H9 (cell line): Measurements from ENCODE around the gene TOMT. TPM values are rescaled to one million over a fixed set of nuclear protein-coding genes. Genes with fewer than 3 reads are reported as not detected.
A peak's percentile ranks its signal among the peaks of the same experiment; 100 is the strongest.

Source experiments
- DNase-seq: peaks from one replicate; pipeline ENCODE4 v3.0.0-alpha.2; 2017
- H2AFZ ChIP-seq: one replicate; pipeline ENCODE4 v1.6.1; 2013; ENCODE audit warnings: mild to moderate bottlenecking, low read length, control low read depth, moderate library complexity
- H2AK5ac ChIP-seq: 2 replicates; pipeline ENCODE4 v1.6.1; 2013; ENCODE audit warnings: low read length, control low read depth, mixed read lengths; ENCODE audit not compliant: insufficient read length
- H2BK120ac ChIP-seq: one replicate; pipeline ENCODE4 v1.6.1; 2013; ENCODE audit warnings: low read depth, mild to moderate bottlenecking, low read length, control low read depth, inconsistent platforms; ENCODE audit not compliant: poor library complexity, severe bottlenecking
- H2BK12ac ChIP-seq: 2 replicates; pipeline ENCODE4 v1.6.1; 2013; ENCODE audit warnings: low read length, control low read depth, mixed read lengths, low read depth; ENCODE audit not compliant: insufficient read length
- H2BK15ac ChIP-seq: 2 replicates; pipeline ENCODE4 v1.6.1; 2013; ENCODE audit warnings: low read depth, low read length, control low read depth
- H2BK20ac ChIP-seq: one replicate; pipeline ENCODE4 v1.6.1; 2013; ENCODE audit warnings: low read depth, mild to moderate bottlenecking, low read length, control low read depth, inconsistent platforms; ENCODE audit not compliant: poor library complexity, severe bottlenecking
- H2BK5ac ChIP-seq: 2 replicates; pipeline ENCODE4 v1.6.1; 2013; ENCODE audit warnings: low read length, control low read depth, mixed read lengths; ENCODE audit not compliant: insufficient read length
- H3K14ac ChIP-seq: 2 replicates; pipeline ENCODE4 v1.6.1; 2013; ENCODE audit warnings: low read length, control low read depth; ENCODE audit not compliant: insufficient read depth
- H3K18ac ChIP-seq: 2 replicates; pipeline ENCODE4 v1.6.1; 2013; ENCODE audit warnings: low read depth, mild to moderate bottlenecking, mixed read lengths, low read length, control low read depth; ENCODE audit not compliant: insufficient read length
- H3K23ac ChIP-seq: 2 replicates; pipeline ENCODE4 v1.6.1; 2013; ENCODE audit warnings: low read length, control low read depth, mixed read lengths, low read depth; ENCODE audit not compliant: insufficient read length
- H3K23me2 ChIP-seq: 2 replicates; pipeline ENCODE4 v1.6.1; 2013; ENCODE audit warnings: low read depth, mild to moderate bottlenecking, mixed read lengths, low read length, control low read depth; ENCODE audit not compliant: insufficient read length, poor library complexity, severe bottlenecking
- H3K27ac ChIP-seq: 2 replicates; pipeline ENCODE4 v1.5.1; 2013; ENCODE audit warnings: low read length, control low read depth, mixed read lengths, low read depth; ENCODE audit not compliant: insufficient read length
- H3K27me3 ChIP-seq: 2 replicates; pipeline ENCODE4 v1.6.1; 2013; ENCODE audit warnings: low read length, control low read depth, inconsistent platforms; ENCODE audit not compliant: insufficient read depth
- H3K4ac ChIP-seq: 2 replicates; pipeline ENCODE4 v1.6.1; 2013; ENCODE audit warnings: low read depth, mild to moderate bottlenecking, control low read depth, inconsistent platforms, low read length, moderate library complexity
- H3K4me1 ChIP-seq: 2 replicates; pipeline ENCODE4 v1.6.1; 2013; ENCODE audit warnings: low read length, control low read depth, inconsistent platforms; ENCODE audit not compliant: insufficient read depth
- H3K4me2 ChIP-seq: 2 replicates; pipeline ENCODE4 v1.6.1; 2013; ENCODE audit warnings: low read length, control low read depth, mixed read lengths; ENCODE audit not compliant: insufficient read length, insufficient read depth
- H3K56ac ChIP-seq: 2 replicates; pipeline ENCODE4 v1.6.1; 2013; ENCODE audit warnings: low read depth, mild to moderate bottlenecking, mixed read lengths, low read length, control low read depth; ENCODE audit not compliant: insufficient read length
- H3K79me1 ChIP-seq: 2 replicates; pipeline ENCODE4 v1.6.1; 2013; ENCODE audit warnings: low read depth, mild to moderate bottlenecking, moderate library complexity, low read length, control low read depth, inconsistent platforms; ENCODE audit not compliant: insufficient read depth, poor library complexity, severe bottlenecking
- H3K79me2 ChIP-seq: 2 replicates; pipeline ENCODE4 v1.6.1; 2013; ENCODE audit warnings: low read length, control low read depth, inconsistent platforms; ENCODE audit not compliant: insufficient read depth
- H3K9ac ChIP-seq: 2 replicates; pipeline ENCODE4 v1.6.1; 2013; ENCODE audit warnings: low read length, control low read depth, mixed read lengths; ENCODE audit not compliant: insufficient read length; ENCODE audit errors: extremely low read depth
- H3K9me3 ChIP-seq: one replicate; pipeline ENCODE4 v1.6.1; 2013; ENCODE audit warnings: low read depth, low read length, inconsistent platforms; ENCODE audit not compliant: control insufficient read depth
- H3T11ph ChIP-seq: one replicate; pipeline ENCODE4 v1.6.1; 2013; ENCODE audit warnings: mild to moderate bottlenecking, low read length, control low read depth, inconsistent platforms
- H4K20me1 ChIP-seq: one replicate; pipeline ENCODE4 v1.6.1; 2013; ENCODE audit not compliant: control insufficient read depth, insufficient read length, insufficient read depth
- H4K5ac ChIP-seq: 2 replicates; pipeline ENCODE4 v1.6.1; 2013; ENCODE audit warnings: low read depth, mild to moderate bottlenecking, mixed read lengths, low read length, control low read depth; ENCODE audit not compliant: insufficient read length
- H4K8ac ChIP-seq: replicated peaks from 2 replicates; pipeline ENCODE4 v1.6.1; 2013; ENCODE audit warnings: low read length, control low read depth, mixed read lengths, low read depth; ENCODE audit not compliant: insufficient read length
- H4K91ac ChIP-seq: 2 replicates; pipeline ENCODE4 v1.6.1; 2013; ENCODE audit warnings: low read depth, mild to moderate bottlenecking, moderate library complexity, mixed read lengths, low read length, control low read depth; ENCODE audit not compliant: insufficient read length
- H3K27ac Mint-ChIP-seq, 3 experiments: 2 replicates in 2 of 3; 3 replicates in 1 of 3; pipeline ENCODE4 v1.8.0; 2020 to 2021; ENCODE audit warnings: mixed read lengths in 3 of 3, mild to moderate bottlenecking in 1 of 3, moderate library complexity in 1 of 3
- H3K27me3 Mint-ChIP-seq: 2 replicates; pipeline ENCODE4 v1.8.0; 2021; ENCODE audit warnings: low read depth, mild to moderate bottlenecking, moderate library complexity, mixed read lengths
- H3K36me3 Mint-ChIP-seq, 3 experiments: 2 replicates in 2 of 3; 3 replicates in 1 of 3; pipeline ENCODE4 v1.8.0; 2020 to 2021; ENCODE audit warnings: low read depth in 3 of 3, mixed read lengths in 3 of 3; ENCODE audit not compliant: insufficient read depth in 1 of 3
- H3K4me1 Mint-ChIP-seq, 2 experiments: 2 replicates each; pipeline ENCODE4 v1.8.0; 2020; ENCODE audit warnings: mixed read lengths in 2 of 2
- H3K4me3 Mint-ChIP-seq, 2 experiments: 2 replicates in 1 of 2; 3 replicates in 1 of 2; pipeline ENCODE4 v1.8.0; 2020 to 2021; ENCODE audit warnings: mild to moderate bottlenecking in 2 of 2, mixed read lengths in 2 of 2, moderate library complexity in 1 of 2
- H3K9me3 Mint-ChIP-seq, 2 experiments: 2 replicates in 1 of 2; 3 replicates in 1 of 2; pipeline ENCODE4 v1.8.0; 2020; ENCODE audit warnings: mild to moderate bottlenecking in 2 of 2, mixed read lengths in 2 of 2, moderate library complexity in 1 of 2
- CTCF ChIP-seq: fragments of 200-600 bp; sonication (generic); conservative IDR thresholded peaks from 3 replicates; pipeline ENCODE4 v1.8.0; 2021; ENCODE audit warnings: antibody characterized with exemption, mild to moderate bottlenecking
- WGBS: extraction: QIAGEN DNeasy Blood & Tissue Kit; methylation state at CpG from one replicate; pipeline ENCODE4 v1.1.7; 2013; ENCODE audit warnings: missing lambda C conversion rate, low lambda C conversion rate, mixed read lengths; ENCODE audit not compliant: insufficient read length; ENCODE audit errors: extremely low coverage; 5-methylcytosine and 5-hydroxymethylcytosine counted together
- total RNA-seq: library from RNA; stranded (reverse); gene quantifications from 2 replicates; pipeline ENCODE4 v1.2.1, GENCODE V29; 2021

Gene TOMT
- total RNA-seq, 1 experiment from 2014 or later, result not detected

- Mint-ChIP-seq H3K4me3 (no peak overlapping the region), H3K27ac (0 out of 7 replicates have a peak overlapping the region, but pooled peaks of 1 of the 3 experiments have one; percentile 2), H3K9me3 (no peaks in the 10 kb centered on the region), H3K4me1 (peaks cover 18 to 21% of the 10 kb centered on the region in 2 experiments), H3K36me3 (no peaks in the 10 kb centered on the region; a peak in 1 of 7 replicates), H3K27me3 (no peaks in the 10 kb centered on the region; the same call in 1 of the 2 replicates)
- no peaks in the 10 kb centered on the region for H3K9me3 ChIP-seq
- no peak overlapping the region for H2BK20ac ChIP-seq
- no peak overlapping the region for H3K27ac ChIP-seq
- peaks cover 13% of the 10 kb centered on the region for H3K79me2 ChIP-seq
- no peaks in the 10 kb centered on the region for H3K27me3 ChIP-seq
- H2BK15ac ChIP-seq, result no peak overlapping the region
- H3K9ac ChIP-seq, result no peak overlapping the region
- H3K4me2 ChIP-seq, result no peak overlapping the region
- no peak overlapping the region for H2AK5ac ChIP-seq
- no peak overlapping the region for H4K5ac ChIP-seq
- no peak overlapping the region for H2BK12ac ChIP-seq
- no peak overlapping the region for H3K23ac ChIP-seq
- no peak overlapping the region for H4K8ac ChIP-seq
- no peak overlapping the region for H3K56ac ChIP-seq
- no peak overlapping the region for H4K91ac ChIP-seq
- no peak overlapping the region for H3K14ac ChIP-seq
- H2AFZ ChIP-seq, result no peak overlapping the region
- H3K4ac ChIP-seq, result no peak overlapping the region
- no peaks in the 10 kb centered on the region for H4K20me1 ChIP-seq
- H2BK5ac ChIP-seq, result no peak overlapping the region
- no peak overlapping the region for H2BK120ac ChIP-seq
- H3K23me2 ChIP-seq, result peaks cover 7% of the 10 kb centered on the region
- no peak for DNase-seq
- no peak overlapping the region for H3K18ac ChIP-seq
- H3K4me1 ChIP-seq, result no peaks in the 10 kb centered on the region
- no peak overlapping the region for H3T11ph ChIP-seq
- no CpG with 5 or more reads among the region's 2 CpGs for WGBS
- no peak for TF ChIP-seq CTCF
- H3K79me1 ChIP-seq, result no peaks in the 10 kb centered on the region
Observed at GRCh38 chr11:72083414-72083813, 22.3 kb upstream of the TOMT start.
